ENCODE measurements around the gene ZNF674.

DNA sequence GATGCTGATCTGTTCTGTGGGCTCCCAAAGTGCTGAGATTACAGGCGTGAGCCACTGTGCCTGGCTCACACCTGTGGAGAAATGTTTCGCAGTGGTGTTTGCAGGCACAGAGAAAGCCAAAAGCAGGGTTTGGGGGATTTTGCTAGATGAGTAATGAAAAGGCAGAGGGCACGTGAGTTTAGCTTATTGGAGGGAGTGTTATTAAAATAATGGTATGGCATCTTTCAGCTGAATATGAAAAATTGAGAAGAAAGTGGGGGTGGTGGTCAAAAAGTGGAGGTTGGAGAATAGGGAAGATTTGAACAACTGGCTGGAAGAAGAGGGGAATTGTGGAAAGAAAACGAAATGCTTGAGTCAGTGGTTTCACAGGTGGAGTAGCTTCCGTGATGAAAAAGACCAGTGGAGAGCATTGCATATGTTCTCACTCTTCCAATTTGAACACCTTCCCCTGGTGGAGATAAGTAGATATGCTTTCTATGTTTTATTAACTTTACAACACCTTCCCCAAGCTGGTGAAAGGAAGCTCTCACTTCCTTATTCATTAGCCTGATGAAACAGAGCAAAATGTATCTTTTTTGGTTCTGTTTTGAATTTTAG is 27.2 kb upstream of the ZNF674 start:
- TF ChIP-seq, protein P1, sequence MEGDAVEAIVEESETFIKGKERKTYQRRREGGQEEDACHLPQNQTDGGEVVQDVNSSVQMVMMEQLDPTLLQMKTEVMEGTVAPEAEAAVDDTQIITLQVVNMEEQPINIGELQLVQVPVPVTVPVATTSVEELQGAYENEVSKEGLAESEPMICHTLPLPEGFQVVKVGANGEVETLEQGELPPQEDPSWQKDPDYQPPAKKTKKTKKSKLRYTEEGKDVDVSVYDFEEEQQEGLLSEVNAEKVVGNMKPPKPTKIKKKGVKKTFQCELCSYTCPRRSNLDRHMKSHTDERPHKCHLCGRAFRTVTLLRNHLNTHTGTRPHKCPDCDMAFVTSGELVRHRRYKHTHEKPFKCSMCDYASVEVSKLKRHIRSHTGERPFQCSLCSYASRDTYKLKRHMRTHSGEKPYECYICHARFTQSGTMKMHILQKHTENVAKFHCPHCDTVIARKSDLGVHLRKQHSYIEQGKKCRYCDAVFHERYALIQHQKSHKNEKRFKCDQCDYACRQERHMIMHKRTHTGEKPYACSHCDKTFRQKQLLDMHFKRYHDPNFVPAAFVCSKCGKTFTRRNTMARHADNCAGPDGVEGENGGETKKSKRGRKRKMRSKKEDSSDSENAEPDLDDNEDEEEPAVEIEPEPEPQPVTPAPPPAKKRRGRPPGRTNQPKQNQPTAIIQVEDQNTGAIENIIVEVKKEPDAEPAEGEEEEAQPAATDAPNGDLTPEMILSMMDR (IDR thresholded peaks at IDR 0.05; ENCODE audit: poor library complexity, severe bottlenecking) = no peak
- TF ChIP-seq MXI1 (conservative IDR thresholded peaks at IDR 0.05; ENCODE audit: poor library complexity, severe bottlenecking) = no peak
- no peak for TF ChIP-seq EP300 (conservative IDR thresholded peaks at IDR 0.05; ENCODE audit: poor library complexity, severe bottlenecking)
- no peak for TF ChIP-seq POLR2AphosphoS5 (IDR thresholded peaks at IDR 0.05)
- TF ChIP-seq, protein P2, sequence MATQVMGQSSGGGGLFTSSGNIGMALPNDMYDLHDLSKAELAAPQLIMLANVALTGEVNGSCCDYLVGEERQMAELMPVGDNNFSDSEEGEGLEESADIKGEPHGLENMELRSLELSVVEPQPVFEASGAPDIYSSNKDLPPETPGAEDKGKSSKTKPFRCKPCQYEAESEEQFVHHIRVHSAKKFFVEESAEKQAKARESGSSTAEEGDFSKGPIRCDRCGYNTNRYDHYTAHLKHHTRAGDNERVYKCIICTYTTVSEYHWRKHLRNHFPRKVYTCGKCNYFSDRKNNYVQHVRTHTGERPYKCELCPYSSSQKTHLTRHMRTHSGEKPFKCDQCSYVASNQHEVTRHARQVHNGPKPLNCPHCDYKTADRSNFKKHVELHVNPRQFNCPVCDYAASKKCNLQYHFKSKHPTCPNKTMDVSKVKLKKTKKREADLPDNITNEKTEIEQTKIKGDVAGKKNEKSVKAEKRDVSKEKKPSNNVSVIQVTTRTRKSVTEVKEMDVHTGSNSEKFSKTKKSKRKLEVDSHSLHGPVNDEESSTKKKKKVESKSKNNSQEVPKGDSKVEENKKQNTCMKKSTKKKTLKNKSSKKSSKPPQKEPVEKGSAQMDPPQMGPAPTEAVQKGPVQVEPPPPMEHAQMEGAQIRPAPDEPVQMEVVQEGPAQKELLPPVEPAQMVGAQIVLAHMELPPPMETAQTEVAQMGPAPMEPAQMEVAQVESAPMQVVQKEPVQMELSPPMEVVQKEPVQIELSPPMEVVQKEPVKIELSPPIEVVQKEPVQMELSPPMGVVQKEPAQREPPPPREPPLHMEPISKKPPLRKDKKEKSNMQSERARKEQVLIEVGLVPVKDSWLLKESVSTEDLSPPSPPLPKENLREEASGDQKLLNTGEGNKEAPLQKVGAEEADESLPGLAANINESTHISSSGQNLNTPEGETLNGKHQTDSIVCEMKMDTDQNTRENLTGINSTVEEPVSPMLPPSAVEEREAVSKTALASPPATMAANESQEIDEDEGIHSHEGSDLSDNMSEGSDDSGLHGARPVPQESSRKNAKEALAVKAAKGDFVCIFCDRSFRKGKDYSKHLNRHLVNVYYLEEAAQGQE (IDR thresholded peaks at IDR 0.05; ENCODE audit: borderline replicate concordance) = no peak

Measured in neural cell (in vitro differentiated cells).